ENCODE data around the gene PADI6. TPM values are rescaled to one million over a fixed set of nuclear protein-coding genes. Genes with fewer than 3 reads are reported as not detected.

Gene PADI6
- total and polyA plus RNA-seq, 9 of the 15 experiments (the other 6 are each of a cell fraction or from before 2014, with no cell fraction given) = not detected

GRCh38 chr1:17360272-17360956, 11.6 kb upstream of the PADI6 start (continued):
- no peak for TF ChIP-seq MGA (IDR thresholded peaks at IDR 0.05)
- no peak for TF ChIP-seq MAFK (IDR thresholded peaks at IDR 0.05; ENCODE audit: low read length)
- TF ChIP-seq TCF7L2 (IDR thresholded peaks at IDR 0.05; ENCODE audit: low read depth, low read length) = no peak
- no peak for TF ChIP-seq CREB3L1 (IDR thresholded peaks at IDR 0.05; ENCODE audit: borderline replicate concordance, low read depth)
- no peak for TF ChIP-seq ZNF12 (CRISPR knock-in tag; IDR thresholded peaks at IDR 0.05)
- TF ChIP-seq IRF1 (CRISPR knock-in tag; IDR thresholded peaks at IDR 0.05; ENCODE audit: borderline replicate concordance) = no peak
- peak; percentile 100 for TF ChIP-seq CREB3 (tag; conservative IDR thresholded peaks at IDR 0.05; ENCODE audit: low read depth)
- peak; percentile 99 for TF ChIP-seq MECOM (CRISPR knock-in tag; IDR thresholded peaks at IDR 0.05)
- no peak for TF ChIP-seq CCAR2 (IDR thresholded peaks at IDR 0.05; ENCODE audit: low read depth, low read length)
- TF ChIP-seq MLLT1 (IDR thresholded peaks at IDR 0.05) = no peak
- peak; percentile 86 for TF ChIP-seq STAT5A (IDR thresholded peaks at IDR 0.05; ENCODE audit: borderline replicate concordance, low read length)
